Measurements from ENCODE around the gene CD2.

GRCh38 chr1:116725798-116726197 is 28.4 kb upstream of the CD2 start:
- TF ChIP-seq CTCF (IDR thresholded peaks at IDR 0.05) (no peak), EP300 (IDR thresholded peaks at IDR 0.05) (no peak)

Data from stomach (tissue), 4 donors.